Measurements from ENCODE around the gene PP2D1.
A peak's percentile ranks its signal among the peaks of the same experiment; 100 is the strongest.
"Not testable (repeated sequence)": the region's sequence is repeated elsewhere in the genome, so short reads cannot be mapped to it uniquely, and the experiment has no call there.

Gene PP2D1, protein sequence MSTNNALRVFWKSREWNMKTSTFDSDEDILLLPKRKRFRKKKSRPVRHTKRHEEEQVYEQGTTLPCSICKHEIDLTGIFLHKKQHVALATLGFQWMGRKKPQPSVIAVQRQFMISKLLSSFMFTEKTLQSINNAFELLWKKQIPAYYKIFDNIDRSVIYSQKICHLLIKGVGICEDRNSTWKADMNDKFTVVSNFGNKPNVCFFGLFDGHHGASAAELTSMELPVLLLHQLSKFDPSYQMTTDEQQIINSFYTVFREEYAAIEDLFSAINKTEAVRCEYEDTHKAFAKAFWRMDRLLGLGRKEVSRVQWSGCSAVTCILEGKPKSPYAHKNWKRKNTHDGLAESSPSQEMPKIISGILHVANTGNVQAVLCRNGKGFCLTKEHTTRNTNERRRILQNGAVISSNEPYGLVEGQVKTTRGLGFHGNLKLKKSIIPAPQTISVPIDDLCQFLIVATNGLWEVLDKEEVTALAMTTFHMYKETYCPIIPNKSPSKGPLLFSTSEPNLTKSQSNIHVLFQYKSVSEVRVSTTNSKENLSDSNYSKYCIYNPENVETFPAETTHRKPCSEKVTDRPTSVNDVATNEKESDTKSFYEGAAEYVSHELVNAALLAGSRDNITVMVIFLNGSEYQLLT

GRCh38 chr3:20012164-20012563 lies at the start of gene PP2D1:
Gene PP2D1, minus strand, starts transcription at chr3:20012264. Its CDS starts 192 bp downstream, at chr3:20012072.
- DNase-seq (ENCODE audit: low read depth in 3 of 3), result no peak

DNA sequence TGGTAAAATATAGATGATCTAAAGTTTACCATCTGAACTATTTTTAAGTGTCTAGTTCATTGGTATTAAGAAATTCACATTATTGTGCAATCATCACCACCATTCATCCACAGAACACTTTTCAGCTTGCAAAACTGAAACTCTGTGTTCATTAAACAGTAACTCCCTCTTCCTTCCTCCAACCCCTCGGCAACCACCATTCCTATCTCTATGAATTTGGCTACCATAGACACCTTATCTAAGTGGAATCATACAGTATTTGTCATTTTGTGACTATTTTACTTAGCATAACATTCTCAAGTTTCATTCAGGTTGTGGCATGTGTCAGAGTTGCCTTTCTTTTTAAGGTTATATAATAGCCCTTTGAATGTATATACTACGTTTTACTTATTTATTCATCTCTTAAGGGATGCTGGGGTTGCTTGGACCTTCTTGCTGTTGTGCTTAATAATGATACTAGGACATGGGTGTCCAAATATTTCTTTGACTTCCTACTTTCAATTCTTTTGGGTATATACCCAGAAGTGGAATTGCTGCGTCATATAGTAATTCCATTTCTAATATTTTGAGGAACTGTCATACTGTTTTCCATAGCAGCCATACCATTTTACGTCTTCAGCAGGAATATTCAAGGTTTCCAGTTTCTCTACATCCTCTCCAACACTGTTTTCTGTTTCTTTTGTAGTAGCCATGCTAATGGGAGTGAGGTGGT lies 49.1 kb upstream of the PP2D1 start:
- no peak for DNase-seq (ENCODE audit: low read depth in 3 of 3)

GRCh38 chr3:20059929-20060328 lies 47.9 kb upstream of the PP2D1 start:
- no peak for DNase-seq (ENCODE audit: low read depth in 3 of 3)

- DNase-seq (ENCODE audit: low read depth in 3 of 3), result no peak
Measured at GRCh38 chr3:20057612-20058180, 45.6 kb upstream of the PP2D1 start.

DNA sequence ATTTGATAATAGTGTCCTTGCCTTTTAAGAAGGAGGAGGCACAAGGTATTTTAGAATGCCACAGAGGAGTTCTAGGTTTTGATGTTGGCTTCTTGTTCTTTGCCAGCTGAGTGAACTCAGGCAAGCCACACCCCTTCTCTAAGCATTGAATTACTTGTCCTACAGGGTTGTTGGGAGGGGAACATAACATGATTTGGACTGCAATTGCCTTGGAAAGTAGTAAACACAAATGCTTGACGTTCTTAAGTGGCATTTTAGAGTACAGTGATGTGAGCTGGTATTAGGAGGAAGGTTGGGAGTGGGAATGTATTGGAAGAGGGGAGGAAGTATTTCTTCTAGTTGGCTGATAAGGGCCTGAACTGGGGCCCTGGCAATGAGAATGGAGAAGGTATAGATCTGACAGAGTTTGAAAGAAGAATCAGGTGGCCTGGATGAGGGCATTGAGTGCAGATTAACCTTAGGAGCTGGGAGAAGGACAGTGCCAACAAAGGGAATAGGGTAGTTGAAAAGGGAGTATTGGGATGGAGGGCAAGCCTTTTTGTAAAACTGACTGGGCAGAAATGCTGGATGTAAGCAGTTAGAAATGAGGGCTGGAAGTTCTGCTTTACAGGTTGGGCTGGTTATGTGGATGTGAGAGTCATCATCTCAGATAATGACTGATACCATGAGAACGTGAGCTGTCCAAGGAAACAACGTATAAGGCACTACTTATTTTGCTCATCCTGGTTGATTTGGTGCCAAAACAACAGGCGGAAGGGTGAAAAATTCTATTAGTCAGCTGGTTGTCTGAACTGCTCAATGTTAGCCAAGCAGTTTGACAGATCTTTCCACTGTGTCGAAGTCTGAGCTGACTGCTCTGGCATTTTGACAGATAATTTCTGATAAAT lies 44.9 kb upstream of the PP2D1 start:
- peak in 1 of 3 experiments; percentile 25 for DNase-seq (ENCODE audit: low read depth in 3 of 3)

DNA sequence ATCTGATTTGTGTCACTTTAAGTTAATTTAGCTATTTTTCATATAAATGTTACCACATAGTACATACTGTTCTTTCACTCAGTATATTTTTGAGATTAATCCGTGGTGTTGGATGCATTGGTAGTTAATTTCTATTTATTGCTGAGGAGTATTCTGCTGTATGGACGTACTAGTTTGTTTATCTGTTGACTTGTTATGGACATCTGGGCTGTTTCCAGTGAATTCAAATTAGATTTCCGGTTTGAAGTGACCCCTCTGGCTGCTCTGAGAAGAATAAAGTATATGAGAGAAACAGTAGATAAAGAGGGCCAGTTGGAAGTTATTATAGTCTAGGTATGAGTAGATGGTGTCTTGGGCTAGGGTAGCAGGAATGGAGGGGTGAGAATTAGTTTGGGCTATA lies 43.8 kb upstream of the PP2D1 start:
- no peak for DNase-seq (ENCODE audit: low read depth in 3 of 3)

GRCh38 chr3:20055020-20055775 lies 43.1 kb upstream of the PP2D1 start:
- no peak for DNase-seq (ENCODE audit: low read depth in 3 of 3)

- DNase-seq (ENCODE audit: low read depth in 3 of 3), result peak; percentile 56 to 70 (median 61)
Measured at GRCh38 chr3:20054549-20054987, 42.5 kb upstream of the PP2D1 start.

- no peak for DNase-seq (ENCODE audit: low read depth in 3 of 3)
Measured at GRCh38 chr3:20052851-20053250, 40.8 kb upstream of the PP2D1 start.

- no peak for DNase-seq (ENCODE audit: low read depth in 3 of 3)
Measured at GRCh38 chr3:20051123-20051806, 39.2 kb upstream of the PP2D1 start.

GRCh38 chr3:20047976-20048883 lies 36.2 kb upstream of the PP2D1 start:
- no peak for DNase-seq (ENCODE audit: low read depth in 3 of 3)

- DNase-seq (ENCODE audit: low read depth in 3 of 3), result no peak
Measured at GRCh38 chr3:20047341-20047779, 35.3 kb upstream of the PP2D1 start.

- no peak for DNase-seq (ENCODE audit: low read depth in 3 of 3)
Measured at GRCh38 chr3:20046556-20046955, 34.5 kb upstream of the PP2D1 start.

- not testable (repeated sequence) for DNase-seq (ENCODE audit: low read depth in 3 of 3)
Measured at GRCh38 chr3:20045141-20045540, 33.1 kb upstream of the PP2D1 start.

- no peak for DNase-seq (ENCODE audit: low read depth in 3 of 3)
Measured at GRCh38 chr3:20043825-20044224, 31.8 kb upstream of the PP2D1 start.

- DNase-seq (ENCODE audit: low read depth in 3 of 3), result peak in 1 of 3 experiments; percentile 35
Measured at GRCh38 chr3:20043396-20043795, 31.3 kb upstream of the PP2D1 start.

GRCh38 chr3:20042331-20042730 lies 30.3 kb upstream of the PP2D1 start:
- DNase-seq (ENCODE audit: low read depth in 3 of 3), result no peak

DNA sequence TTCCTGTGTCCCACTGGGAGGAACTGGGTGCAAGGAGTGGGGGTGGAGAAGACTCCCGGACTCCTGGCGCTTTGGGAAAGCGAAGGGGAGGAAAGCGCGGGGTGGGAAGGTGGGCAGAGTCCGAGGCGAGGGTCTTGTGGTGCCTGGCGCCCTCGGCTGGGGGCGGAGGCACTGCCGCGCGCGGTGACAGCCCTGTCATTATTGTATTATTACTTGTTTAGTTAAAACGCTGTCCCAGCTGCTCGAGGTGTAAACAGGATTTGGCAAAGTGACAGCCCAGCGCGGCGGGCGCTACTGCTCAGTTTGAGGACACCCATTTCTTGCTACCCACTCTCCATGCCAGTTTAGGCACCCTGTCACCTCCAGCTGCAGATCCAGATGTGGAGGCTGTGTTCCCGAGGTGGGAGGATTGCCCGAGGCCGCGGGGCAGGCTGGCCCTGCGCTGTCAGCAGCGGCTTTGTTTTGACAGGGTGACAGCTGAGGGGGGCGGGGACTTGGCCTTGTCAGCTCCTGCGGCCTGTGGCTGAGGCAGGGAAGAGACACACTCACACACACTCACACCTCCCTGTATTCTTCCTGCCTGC lies 29.2 kb upstream of the PP2D1 start:
- peak; percentile 57 to 81 (median 61) for DNase-seq (ENCODE audit: low read depth in 3 of 3)
